IPS-18c (cell line): ENCODE data around the gene MTHFD1L.

Source experiments
- H3K4me3 ChIP-seq: 2 replicates; pipeline ENCODE4 v1.7.0; 2013; ENCODE audit warnings: low read depth, mild to moderate bottlenecking, low read length, moderate library complexity; ENCODE audit not compliant: insufficient read depth
- H3K9me3 ChIP-seq: one replicate; pipeline ENCODE4 v1.6.1; 2013; ENCODE audit warnings: mild to moderate bottlenecking, low read length, moderate library complexity; ENCODE audit not compliant: control insufficient read depth, insufficient read depth

The MTHFD1L gene

GRCh38 chr6:151012321-151013294, 147.1 kb downstream of the MTHFD1L start:
- H3K9me3 ChIP-seq = no peaks in the 10 kb centered on the region

GRCh38 chr6:151014404-151015100, 149.1 kb downstream of the MTHFD1L start:
- Histone ChIP-seq H3K9me3 (no peaks in the 10 kb centered on the region), H3K4me3 (no peak overlapping the region)

More at GRCh38 chr6:151012321-151013294, 147.1 kb downstream of the MTHFD1L start:
- H3K4me3 ChIP-seq = no peak overlapping the region

- no peaks in the 10 kb centered on the region for H3K9me3 ChIP-seq
Observed at GRCh38 chr6:151015101-151015700, 149.7 kb downstream of the MTHFD1L start.

GRCh38 chr6:151016107-151016506, 150.6 kb downstream of the MTHFD1L start:
- H3K9me3 ChIP-seq = no peaks in the 10 kb centered on the region
- H3K4me3 ChIP-seq = no peak overlapping the region

More at GRCh38 chr6:151015101-151015700, 149.7 kb downstream of the MTHFD1L start:
- no peak overlapping the region for H3K4me3 ChIP-seq

- H3K4me3 ChIP-seq = no peak overlapping the region
- H3K9me3 ChIP-seq = no peaks in the 10 kb centered on the region
Observed at GRCh38 chr6:151018046-151018445, 152.5 kb downstream of the MTHFD1L start.

GRCh38 chr6:151018911-151019782, 153.6 kb downstream of the MTHFD1L start:
- H3K4me3 ChIP-seq = no peak overlapping the region
- no peaks in the 10 kb centered on the region for H3K9me3 ChIP-seq

GRCh38 chr6:151021896-151022295, 156.4 kb downstream of the MTHFD1L start:
- H3K9me3 ChIP-seq = no peaks in the 10 kb centered on the region
- H3K4me3 ChIP-seq = no peak overlapping the region

GRCh38 chr6:151022492-151022891, 157.0 kb downstream of the MTHFD1L start:
- H3K9me3 ChIP-seq = no peaks in the 10 kb centered on the region
- H3K4me3 ChIP-seq = no peak overlapping the region

GRCh38 chr6:151023342-151023741, 157.8 kb downstream of the MTHFD1L start:
- Histone ChIP-seq H3K9me3 (no peaks in the 10 kb centered on the region), H3K4me3 (no peak overlapping the region)

- H3K4me3 ChIP-seq = no peak overlapping the region
- H3K9me3 ChIP-seq = no peaks in the 10 kb centered on the region
Observed at GRCh38 chr6:151024597-151024996, 159.1 kb downstream of the MTHFD1L start.

- Histone ChIP-seq H3K4me3 (no peak overlapping the region), H3K9me3 (no peaks in the 10 kb centered on the region)
Observed at GRCh38 chr6:151025076-151025475, 159.6 kb downstream of the MTHFD1L start.

GRCh38 chr6:151026041-151026663, 160.7 kb downstream of the MTHFD1L start:
- Histone ChIP-seq H3K4me3 (no peak overlapping the region), H3K9me3 (no peaks in the 10 kb centered on the region)

- Histone ChIP-seq H3K9me3 (no peaks in the 10 kb centered on the region), H3K4me3 (no peak overlapping the region)
Observed at GRCh38 chr6:151027295-151027747, 161.8 kb downstream of the MTHFD1L start.

- no peaks in the 10 kb centered on the region for H3K9me3 ChIP-seq
- no peak overlapping the region for H3K4me3 ChIP-seq
Observed at GRCh38 chr6:151027936-151028838, 162.7 kb downstream of the MTHFD1L start.

- Histone ChIP-seq H3K9me3 (no peaks in the 10 kb centered on the region), H3K4me3 (no peak overlapping the region)
Observed at GRCh38 chr6:151029970-151030369, 164.5 kb downstream of the MTHFD1L start.
